NCI-H1105 (cell line): ENCODE results near the gene ANKRD22.
A peak's percentile ranks its signal among the peaks of the same experiment; 100 is the strongest.

Source experiments
- DNase-seq: peaks from one replicate; lab custom pipeline; 2025; lab: John Stamatoyannopoulos, UW

Gene ANKRD22

DNA sequence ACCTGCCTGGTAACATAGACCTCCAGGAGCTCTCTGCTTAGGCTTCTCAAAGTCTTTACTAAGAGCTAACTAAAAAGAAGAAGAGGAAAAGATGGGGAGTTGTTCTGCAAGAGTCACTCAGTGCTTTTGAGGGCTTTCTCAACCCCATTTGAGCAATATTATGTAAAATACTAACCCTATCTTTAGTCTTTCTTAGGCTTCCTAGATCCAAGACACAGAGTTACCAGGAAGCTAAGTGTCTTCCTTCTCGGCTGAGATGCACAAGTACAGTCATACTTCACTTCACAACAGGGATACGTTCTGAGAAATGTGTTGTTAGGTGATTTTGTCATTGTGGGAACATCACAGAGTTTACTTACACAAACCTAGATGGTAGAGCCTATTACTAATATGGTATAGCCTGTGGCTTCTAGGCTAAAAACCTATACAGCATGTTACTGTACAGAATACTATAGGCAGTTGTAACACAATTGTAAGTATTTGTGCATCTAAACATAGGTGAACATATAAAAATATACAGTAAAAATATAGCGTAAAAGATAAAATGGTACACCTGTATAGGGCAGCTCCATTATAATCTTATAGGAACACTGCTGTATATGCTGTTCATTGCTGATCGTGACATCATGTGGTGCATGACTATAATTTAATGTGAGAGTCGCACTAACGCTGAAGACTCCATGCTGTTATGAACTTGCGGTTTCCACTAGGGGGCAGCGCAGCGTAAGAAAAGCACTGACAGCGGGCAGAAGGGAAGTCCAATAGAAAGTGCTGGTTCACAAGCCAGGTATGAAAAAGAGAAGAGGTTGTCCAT, 16.3 kb downstream of the ANKRD22 start:
- peak; percentile 64 for DNase-seq

DNA sequence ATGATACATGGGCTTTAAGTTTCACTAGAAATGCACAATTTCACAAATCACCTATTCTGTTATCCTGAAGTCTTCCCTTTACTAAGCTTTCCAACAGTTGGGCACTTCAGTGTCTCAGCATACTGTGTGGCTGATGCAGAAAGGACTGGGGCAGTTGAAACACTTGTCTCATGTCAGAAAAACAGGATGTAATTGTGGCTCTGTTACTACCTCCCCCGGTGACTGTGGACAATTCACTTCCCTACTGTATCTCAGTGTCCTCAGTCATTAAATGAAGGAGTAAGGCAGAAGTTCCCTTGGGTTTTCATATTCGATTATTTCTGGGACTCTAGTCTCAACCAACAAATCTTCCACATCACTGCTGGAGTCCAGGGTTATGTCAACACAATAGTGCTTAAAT, 17.9 kb downstream of the ANKRD22 start:
- no peak for DNase-seq

DNA sequence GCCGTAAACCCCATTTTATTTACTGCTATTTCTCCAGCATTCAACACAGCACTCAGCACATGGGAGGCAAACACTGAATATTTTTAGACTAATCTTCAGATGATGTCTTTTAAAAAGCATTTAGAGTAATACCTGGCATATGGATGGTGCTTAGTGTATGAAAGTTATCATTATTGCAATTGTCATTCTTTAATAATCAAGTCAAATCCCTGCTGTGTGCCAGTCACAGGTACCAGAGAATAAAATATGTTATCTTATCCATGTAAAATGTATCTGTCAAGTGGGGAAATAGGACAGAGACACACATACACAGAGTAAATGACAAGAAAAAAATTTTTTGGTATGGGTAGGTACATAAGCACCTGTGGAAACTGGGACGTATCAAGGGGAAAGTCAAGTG, 18.5 kb downstream of the ANKRD22 start:
- no peak for DNase-seq

- DNase-seq: no peak
Observed at GRCh38 chr10:88832376-88832775, 19.3 kb downstream of the ANKRD22 start.

DNA sequence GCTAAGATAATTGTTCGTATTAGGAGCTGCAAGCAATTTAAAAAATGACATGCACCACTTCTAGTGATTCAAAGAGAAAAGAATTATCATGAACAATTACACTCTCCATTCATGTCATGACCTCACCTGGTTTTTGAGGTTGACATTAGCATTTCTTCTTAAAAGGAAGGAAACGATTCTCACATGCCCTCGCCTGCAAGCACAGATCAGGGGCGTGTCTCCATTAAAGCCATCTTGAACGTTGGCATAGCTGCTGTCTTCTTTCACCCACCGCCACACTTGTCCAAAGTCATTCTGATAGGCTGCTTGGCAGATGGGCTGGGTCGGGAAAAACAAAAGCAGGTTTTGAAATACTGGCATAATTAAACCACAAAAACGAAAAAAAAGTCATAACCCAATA, 19.9 kb downstream of the ANKRD22 start:
- no peak for DNase-seq

GRCh38 chr10:88830643-88831268, 20.9 kb downstream of the ANKRD22 start:
- no peak for DNase-seq

GRCh38 chr10:88828310-88828709, 23.3 kb downstream of the ANKRD22 start:
- no peak for DNase-seq

- DNase-seq: no peak
Observed at GRCh38 chr10:88827671-88828070, 24.0 kb downstream of the ANKRD22 start.

- no peak for DNase-seq
Observed at GRCh38 chr10:88826388-88826787, 25.3 kb downstream of the ANKRD22 start.

DNA sequence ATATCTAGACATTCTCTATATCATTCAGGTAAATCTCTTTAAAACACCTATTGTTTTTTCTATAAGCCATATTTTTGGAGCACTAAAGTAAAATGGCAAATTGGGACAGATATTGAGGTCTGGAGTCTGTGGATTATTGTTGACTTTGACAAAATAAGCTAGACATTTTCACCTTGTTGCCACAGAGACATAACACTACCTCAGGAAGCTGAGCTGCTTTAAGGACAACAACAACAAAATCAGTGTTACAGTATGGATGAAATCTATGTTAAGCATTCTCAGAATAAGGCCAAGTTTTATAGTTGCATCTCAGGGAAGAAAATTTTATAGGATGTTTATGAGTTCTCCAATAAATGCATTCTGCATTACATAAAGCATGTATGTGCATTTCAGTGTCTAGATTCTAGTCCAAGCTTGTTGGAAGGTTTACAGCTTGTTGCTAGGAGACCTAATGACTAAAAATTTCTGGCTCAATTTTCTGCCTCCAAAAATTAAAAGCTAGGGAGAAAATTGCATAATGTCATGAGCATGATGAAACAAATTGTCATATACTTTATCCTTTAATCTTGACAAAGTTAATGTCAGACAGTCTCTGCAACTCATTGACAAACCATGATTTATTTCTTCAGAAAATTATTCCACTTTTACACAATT, 30.8 kb downstream of the ANKRD22 start:
- DNase-seq: no peak

DNA sequence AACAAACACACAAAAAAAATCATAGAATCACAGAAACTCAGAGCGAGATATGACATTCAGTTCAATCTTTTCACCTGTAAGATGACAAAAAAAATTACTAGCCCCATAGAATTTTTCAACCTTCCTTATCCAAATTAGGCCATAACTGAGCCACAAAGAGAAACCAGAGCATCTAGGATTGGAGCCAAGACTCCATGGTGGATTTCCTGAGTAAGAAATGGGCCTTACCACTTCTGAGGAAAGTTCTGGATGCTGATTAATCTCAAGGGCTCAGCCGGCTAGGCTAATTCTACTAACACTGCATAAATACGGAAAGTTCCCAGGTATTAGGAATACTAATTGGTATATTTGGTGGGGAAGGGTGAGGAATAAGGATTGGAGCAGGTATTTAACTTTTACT, 32.4 kb downstream of the ANKRD22 start:
- DNase-seq: no peak

DNA sequence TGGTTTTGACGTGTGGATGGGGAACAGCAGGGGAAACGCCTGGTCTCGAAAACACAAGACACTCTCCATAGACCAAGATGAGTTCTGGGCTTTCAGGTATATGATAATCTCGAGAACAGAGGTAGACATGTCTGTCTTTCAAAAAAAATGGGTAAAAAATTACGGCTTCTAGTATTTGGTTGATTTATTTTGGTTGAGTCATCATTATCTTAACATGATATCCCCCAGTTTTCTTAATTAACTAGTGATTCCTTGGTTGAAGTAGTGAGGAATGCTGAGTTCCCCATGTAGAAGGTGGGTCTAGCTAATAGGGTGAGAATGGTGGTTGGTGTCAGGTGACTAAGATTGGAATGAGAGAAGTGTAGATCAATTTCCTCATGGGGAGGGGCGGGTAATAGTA, 38.4 kb downstream of the ANKRD22 start:
- no peak for DNase-seq

DNA sequence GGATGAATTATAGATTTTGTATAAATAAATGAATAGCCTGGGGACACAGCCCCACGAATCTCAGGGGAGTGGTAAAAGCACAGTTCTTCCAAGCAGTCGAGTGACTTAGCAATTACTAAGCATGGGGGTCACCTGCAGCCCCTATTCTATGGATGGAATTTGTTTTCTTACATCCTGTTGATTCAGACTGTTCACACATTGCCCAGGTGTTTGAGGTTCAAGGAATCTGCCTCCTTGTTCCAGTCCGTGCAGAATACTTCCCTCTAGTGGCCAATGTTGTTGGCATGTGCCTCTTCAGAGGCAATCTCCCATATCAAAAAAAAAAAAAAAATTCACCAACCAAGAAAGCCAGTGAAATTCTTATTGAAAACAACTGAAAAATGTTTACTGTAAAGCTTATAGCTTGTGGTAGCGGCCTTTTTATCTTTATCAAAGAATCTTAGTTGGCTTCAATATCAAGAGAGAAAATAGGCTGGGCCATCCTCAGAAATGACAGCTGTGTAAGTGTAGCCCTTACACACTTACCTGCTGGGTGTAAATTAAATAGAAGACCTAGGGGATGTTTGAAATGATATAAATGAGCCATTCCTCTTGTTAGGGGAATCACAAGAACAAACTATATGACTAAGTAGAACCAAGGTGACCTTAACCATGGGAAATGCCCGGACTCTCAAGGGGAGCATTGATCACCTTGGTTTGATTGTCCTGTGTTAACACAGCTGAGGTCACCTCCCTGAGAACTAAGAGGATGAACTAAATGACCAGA, 41.3 kb downstream of the ANKRD22 start:
- peak; percentile 15 for DNase-seq

DNA sequence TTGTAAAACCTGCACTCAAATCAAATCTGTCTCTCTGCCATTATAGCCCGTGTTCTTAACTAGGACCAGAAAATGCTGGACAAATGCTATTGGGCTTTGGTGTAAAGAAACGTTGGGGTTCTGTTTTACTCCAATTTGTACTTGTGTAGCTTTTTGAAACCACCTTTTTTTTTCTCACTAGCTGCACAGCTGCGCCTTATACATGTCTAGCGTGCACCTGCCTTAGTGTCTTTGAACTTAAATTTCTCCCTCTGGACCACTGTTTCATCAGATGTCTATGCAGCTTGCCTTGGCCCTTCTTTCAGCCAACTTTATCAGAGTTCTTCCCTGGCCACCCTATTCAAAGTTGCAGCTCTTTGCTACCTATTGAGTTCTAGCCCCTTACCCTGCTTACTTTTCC, 42.0 kb downstream of the ANKRD22 start:
- no peak for DNase-seq

- no peak for DNase-seq
Observed at GRCh38 chr10:88805924-88806323, 45.7 kb downstream of the ANKRD22 start.

DNA sequence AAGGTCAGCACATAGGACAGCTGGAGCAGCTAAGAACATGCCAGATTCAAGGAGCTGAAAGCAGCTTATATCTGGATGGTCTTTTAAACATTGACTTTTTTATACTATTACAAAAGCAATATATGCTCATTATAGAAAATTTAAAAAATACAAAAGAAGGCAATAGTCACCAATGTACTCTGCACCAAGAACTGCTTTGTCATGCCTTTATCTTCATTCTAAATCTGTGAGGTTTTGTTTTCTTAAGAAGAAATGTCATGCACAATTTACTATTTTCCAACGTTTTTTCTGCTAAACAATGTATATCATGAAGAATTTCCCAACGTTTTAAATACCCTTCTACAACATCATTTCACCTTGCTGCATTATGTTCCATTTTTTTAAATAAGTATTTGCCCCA, 46.3 kb downstream of the ANKRD22 start:
- DNase-seq: no peak

GRCh38 chr10:88804083-88804812, 47.4 kb downstream of the ANKRD22 start:
- no peak for DNase-seq

GRCh38 chr10:88803641-88804040, 48.0 kb downstream of the ANKRD22 start:
- DNase-seq: no peak

DNA sequence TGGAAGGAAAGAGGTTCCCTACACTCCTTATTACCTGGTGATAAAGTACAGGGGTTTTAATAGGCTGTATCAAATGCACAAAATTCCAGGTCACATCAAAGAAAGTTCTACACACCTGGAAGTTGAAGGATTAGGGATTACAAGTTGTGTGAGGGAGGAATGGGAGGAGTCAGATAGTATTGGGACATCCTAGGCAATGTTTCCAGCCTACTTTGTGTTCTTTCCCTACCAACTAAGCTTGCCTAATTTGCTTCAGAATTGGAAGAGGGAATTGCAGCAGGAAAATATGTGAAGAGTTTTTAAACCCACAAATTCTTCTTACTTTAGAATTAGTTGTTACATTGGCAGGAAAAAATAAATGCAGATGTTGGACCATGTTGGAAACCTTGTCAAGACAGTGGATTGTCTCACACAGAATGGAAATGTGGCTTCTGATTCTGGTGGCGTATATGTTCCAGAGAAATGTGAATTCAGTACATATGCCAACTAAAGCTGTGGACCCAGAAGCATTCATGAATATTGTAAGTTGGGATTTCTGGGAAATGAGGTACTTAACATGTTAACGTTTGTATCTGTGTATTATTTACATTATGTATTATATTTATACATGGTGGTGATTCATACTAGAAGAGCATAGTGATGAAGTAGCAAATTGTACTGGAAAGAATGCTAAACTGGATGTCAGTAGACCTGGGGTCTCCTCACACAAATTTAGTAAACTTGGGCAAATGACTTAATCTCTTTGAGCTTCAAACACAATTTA, 48.9 kb downstream of the ANKRD22 start, which contains the start of gene LIPM:
LIPM (plus strand) TSS at position 208 of the 763 bp plus-strand sequence; CDS start at position 375, 167 bp downstream.
- no peak for DNase-seq

GRCh38 chr10:88800152-88801125, 51.2 kb downstream of the ANKRD22 start:
- no peak for DNase-seq
